Measurements from ENCODE around the gene LPAR3.
"Not testable (repeated sequence)": the region's sequence is repeated elsewhere in the genome, so short reads cannot be mapped to it uniquely, and the experiment has no call there.

LPAR3 gene

GRCh38 chr1:84919461-84919970 lies 26.5 kb upstream of the LPAR3 start:
- no peak overlapping the region for H3K4me3 ChIP-seq (ENCODE audit: low read length)
- DNase-seq (ENCODE audit: low read depth) = no peak
- TF ChIP-seq CTCF (conservative IDR thresholded peaks at IDR 0.05; ENCODE audit: low read depth, low read length) = no peak

GRCh38 chr1:84918726-84919336 lies 25.8 kb upstream of the LPAR3 start:
- TF ChIP-seq CTCF (conservative IDR thresholded peaks at IDR 0.05; ENCODE audit: low read depth, low read length) = no peak
- no peak for DNase-seq (ENCODE audit: low read depth)
- H3K4me3 ChIP-seq (ENCODE audit: low read length) = no peak overlapping the region

GRCh38 chr1:84916897-84917296 lies 23.9 kb upstream of the LPAR3 start:
- TF ChIP-seq CTCF (conservative IDR thresholded peaks at IDR 0.05; ENCODE audit: low read depth, low read length) = no peak
- H3K4me3 ChIP-seq (ENCODE audit: low read length) = no peak overlapping the region
- DNase-seq (ENCODE audit: low read depth) = no peak

- no peak for TF ChIP-seq CTCF (conservative IDR thresholded peaks at IDR 0.05; ENCODE audit: low read depth, low read length)
- no peak overlapping the region for H3K4me3 ChIP-seq (ENCODE audit: low read length)
- DNase-seq (ENCODE audit: low read depth) = peak; percentile 68
Measured at GRCh38 chr1:84913555-84913892, 20.5 kb upstream of the LPAR3 start.

- no peak overlapping the region for H3K4me3 ChIP-seq (ENCODE audit: low read length)
- no peak for TF ChIP-seq CTCF (conservative IDR thresholded peaks at IDR 0.05; ENCODE audit: low read depth, low read length)
- DNase-seq (ENCODE audit: low read depth) = no peak
Measured at GRCh38 chr1:84912726-84913554, 19.9 kb upstream of the LPAR3 start.

GRCh38 chr1:84908746-84909464 lies 15.9 kb upstream of the LPAR3 start:
- not testable (repeated sequence) for H3K4me3 ChIP-seq (ENCODE audit: low read length); DNase-seq (ENCODE audit: low read depth)

- no peak for TF ChIP-seq CTCF (conservative IDR thresholded peaks at IDR 0.05; ENCODE audit: low read depth, low read length)
- H3K4me3 ChIP-seq (ENCODE audit: low read length) = no peak overlapping the region
- DNase-seq (ENCODE audit: low read depth) = no peak
Measured at GRCh38 chr1:84907095-84907827, 14.3 kb upstream of the LPAR3 start.

GRCh38 chr1:84902727-84903126 lies 9.7 kb upstream of the LPAR3 start:
- H3K4me3 ChIP-seq (ENCODE audit: low read length); DNase-seq (ENCODE audit: low read depth): not testable (repeated sequence)
